Endodermal cell (in vitro differentiated cells): ENCODE measurements around the gene WDR90. TPM values are rescaled to one million over a fixed set of nuclear protein-coding genes. Genes with fewer than 3 reads are reported as not detected.

Experiments
- DNase-seq: peaks from one replicate; pipeline ENCODE4 v3.0.0-alpha.2; 2017
- H3K27ac ChIP-seq: 2 replicates; pipeline ENCODE4 v1.5.1; 2013; ENCODE audit warnings: mild to moderate bottlenecking, low read depth, low read length, moderate library complexity
- H3K27me3 ChIP-seq: 2 replicates; pipeline ENCODE4 v1.6.1; 2013; ENCODE audit warnings: mild to moderate bottlenecking, low read length, moderate library complexity; ENCODE audit not compliant: insufficient read depth, control insufficient read depth, poor library complexity, severe bottlenecking
- H3K36me3 ChIP-seq: 2 replicates; pipeline ENCODE4 v1.7.0; 2013; ENCODE audit warnings: mild to moderate bottlenecking, low read length, moderate library complexity; ENCODE audit not compliant: control insufficient read depth, insufficient read depth
- H3K4me1 ChIP-seq: one replicate; pipeline ENCODE4 v1.7.0; 2013; ENCODE audit warnings: low read length; ENCODE audit not compliant: control insufficient read depth, insufficient read depth
- H3K4me3 ChIP-seq: 2 replicates; pipeline ENCODE4 v1.5.1; 2013; ENCODE audit warnings: mild to moderate bottlenecking, low read length, moderate library complexity
- H3K9ac ChIP-seq: 2 replicates; pipeline ENCODE4 v1.6.1; 2013; ENCODE audit warnings: mild to moderate bottlenecking, low read length, moderate library complexity; ENCODE audit not compliant: poor library complexity, severe bottlenecking; ENCODE audit errors: extremely low read depth
- H3K9me3 ChIP-seq: 2 replicates; pipeline ENCODE4 v1.6.1; 2013; ENCODE audit warnings: mild to moderate bottlenecking, low read length, moderate library complexity; ENCODE audit not compliant: control insufficient read depth
- H3K27ac Mint-ChIP-seq: 2 replicates; pipeline ENCODE4 v1.8.0; 2020; ENCODE audit warnings: mixed read lengths
- H3K27me3 Mint-ChIP-seq: 2 replicates; pipeline ENCODE4 v1.8.0; 2021; ENCODE audit warnings: mild to moderate bottlenecking, mixed read lengths; ENCODE audit not compliant: insufficient read depth
- H3K36me3 Mint-ChIP-seq: 2 replicates; pipeline ENCODE4 v1.8.0; 2020; ENCODE audit warnings: low read depth, mixed read lengths
- H3K4me1 Mint-ChIP-seq: 2 replicates; pipeline ENCODE4 v1.8.0; 2020; ENCODE audit warnings: mixed read lengths
- H3K4me3 Mint-ChIP-seq: 2 replicates; pipeline ENCODE4 v1.8.0; 2020; ENCODE audit warnings: mild to moderate bottlenecking, moderate library complexity, mixed read lengths
- H3K9me3 Mint-ChIP-seq: 2 replicates; pipeline ENCODE4 v1.8.0; 2020; ENCODE audit warnings: mild to moderate bottlenecking, mixed read lengths
- WGBS, 2 experiments: methylation state at CpG; one replicate each; pipeline versions ENCODE4 v1.1.5 to v1.1.7; 2013; ENCODE audit warnings: missing lambda C conversion rate in 2 of 2, mixed read lengths in 1 of 2; ENCODE audit not compliant: insufficient coverage in 1 of 2, insufficient read length in 1 of 2; 5-methylcytosine and 5-hydroxymethylcytosine counted together
- total RNA-seq, 2 donors: library from RNA; stranded (reverse); fragmentation: NEBNext Ultra II Directional in 1 of 2; extraction: Animal tissue kit (Norgen Biotek cat#: 25700) in 1 of 2; gene quantifications; 2 replicates in 1 of 2; 3 replicates in 1 of 2; pipeline ENCODE4 v1.2.1, GENCODE V29; 2021
- TF ChIP-seq, protein P1 (sequence below): fragments of 200-600 bp; sonication (generic); conservative IDR thresholded peaks from 2 replicates; pipeline ENCODE4 v1.5.0; 2021; ENCODE audit warnings: antibody characterized with exemption, mild to moderate bottlenecking

WDR90 gene
- total RNA-seq, 2 donors from 2014 or later, result 112 to 120 TPM

DNA sequence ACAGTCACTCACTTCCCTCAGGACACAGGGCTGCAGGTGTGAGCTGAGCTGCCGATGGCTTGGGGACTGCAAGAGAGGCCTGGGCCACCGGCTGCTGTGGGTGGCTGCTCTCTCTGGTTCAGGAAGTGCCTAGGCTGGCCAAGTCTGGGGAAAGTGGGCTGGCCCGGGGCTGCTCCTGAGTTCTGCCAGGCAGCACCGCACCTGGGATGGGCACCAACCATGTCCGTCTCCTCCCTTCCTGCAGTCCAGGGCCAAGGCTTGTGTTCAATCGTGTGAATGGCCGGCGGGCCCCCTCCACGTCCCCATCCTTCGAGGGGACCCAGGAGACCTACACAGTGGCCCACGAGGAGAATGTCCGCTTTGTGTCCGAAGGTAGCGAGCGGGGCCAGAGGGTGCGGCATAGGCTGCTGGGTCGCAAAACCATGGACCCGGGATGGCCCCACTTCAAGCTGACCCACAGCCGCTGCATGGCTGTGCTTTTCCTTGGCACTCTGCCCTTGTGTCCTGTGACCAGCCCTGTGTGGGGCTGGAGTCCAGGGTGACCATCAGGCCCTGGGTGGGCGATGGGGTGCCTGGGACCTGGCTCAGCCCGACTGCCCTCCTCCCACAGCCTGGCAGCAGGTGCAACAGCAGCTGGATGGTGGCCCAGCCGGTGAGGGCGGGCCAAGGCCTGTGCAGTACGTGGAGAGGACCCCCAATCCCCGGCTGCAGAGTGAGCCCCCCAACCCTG, 1.8 kb upstream of the WDR90 start:
- WGBS, 2 experiments, result 93 to 99% methylated on average over 19 to 24 of the region's 25 CpGs
- no peaks in the 10 kb centered on the region for H3K36me3 Mint-ChIP-seq
- no peak overlapping the region for H3K4me3 Mint-ChIP-seq
- Histone ChIP-seq H3K27me3 (no peaks in the 10 kb centered on the region), H3K36me3 (no peaks in the 10 kb centered on the region), H3K9ac (no peak overlapping the region), H3K9me3 (no peaks in the 10 kb centered on the region), H3K27ac (no peak overlapping the region), H3K4me1 (no peaks in the 10 kb centered on the region), H3K4me3 (no peak overlapping the region)
- DNase-seq, result no peak
- TF ChIP-seq, protein P1, sequence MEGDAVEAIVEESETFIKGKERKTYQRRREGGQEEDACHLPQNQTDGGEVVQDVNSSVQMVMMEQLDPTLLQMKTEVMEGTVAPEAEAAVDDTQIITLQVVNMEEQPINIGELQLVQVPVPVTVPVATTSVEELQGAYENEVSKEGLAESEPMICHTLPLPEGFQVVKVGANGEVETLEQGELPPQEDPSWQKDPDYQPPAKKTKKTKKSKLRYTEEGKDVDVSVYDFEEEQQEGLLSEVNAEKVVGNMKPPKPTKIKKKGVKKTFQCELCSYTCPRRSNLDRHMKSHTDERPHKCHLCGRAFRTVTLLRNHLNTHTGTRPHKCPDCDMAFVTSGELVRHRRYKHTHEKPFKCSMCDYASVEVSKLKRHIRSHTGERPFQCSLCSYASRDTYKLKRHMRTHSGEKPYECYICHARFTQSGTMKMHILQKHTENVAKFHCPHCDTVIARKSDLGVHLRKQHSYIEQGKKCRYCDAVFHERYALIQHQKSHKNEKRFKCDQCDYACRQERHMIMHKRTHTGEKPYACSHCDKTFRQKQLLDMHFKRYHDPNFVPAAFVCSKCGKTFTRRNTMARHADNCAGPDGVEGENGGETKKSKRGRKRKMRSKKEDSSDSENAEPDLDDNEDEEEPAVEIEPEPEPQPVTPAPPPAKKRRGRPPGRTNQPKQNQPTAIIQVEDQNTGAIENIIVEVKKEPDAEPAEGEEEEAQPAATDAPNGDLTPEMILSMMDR, result no peak
- no peak overlapping the region for H3K27ac Mint-ChIP-seq
- no peaks in the 10 kb centered on the region for H3K27me3 Mint-ChIP-seq
- H3K9me3 Mint-ChIP-seq, result no peaks in the 10 kb centered on the region
- no peaks in the 10 kb centered on the region for H3K4me1 Mint-ChIP-seq

GRCh38 chr16:648071-648780, 939 bp upstream of the WDR90 start:
- peak; percentile 83 for DNase-seq
- WGBS, 2 experiments, result 60 to 66% methylated on average over 18 to 24 of the region's 24 CpGs
- no peaks in the 10 kb centered on the region for H3K9me3 Mint-ChIP-seq
- H3K27ac Mint-ChIP-seq, result peak overlapping the region; percentile 85
- no peaks in the 10 kb centered on the region for H3K4me1 Mint-ChIP-seq
- Histone ChIP-seq H3K4me3 (peak overlapping the region; percentile 87), H3K36me3 (no peaks in the 10 kb centered on the region), H3K9ac (peak overlapping the region; percentile 74), H3K9me3 (no peaks in the 10 kb centered on the region), H3K4me1 (no peaks in the 10 kb centered on the region), H3K27ac (peak overlapping the region; percentile 66), H3K27me3 (no peaks in the 10 kb centered on the region)
- H3K4me3 Mint-ChIP-seq, result peak overlapping the region; percentile 68
- no peaks in the 10 kb centered on the region for H3K27me3 Mint-ChIP-seq
- H3K36me3 Mint-ChIP-seq, result no peaks in the 10 kb centered on the region
- TF ChIP-seq, protein P1, result peak; percentile 79

GRCh38 chr16:649631-650030, 466 bp downstream of the WDR90 start:
- H3K36me3 Mint-ChIP-seq, result no peaks in the 10 kb centered on the region
- no peaks in the 10 kb centered on the region for H3K4me1 ChIP-seq
- H3K27me3 ChIP-seq, result no peaks in the 10 kb centered on the region
- H3K9ac ChIP-seq, result peak overlapping the region; percentile 74
- no peak for DNase-seq
- peak overlapping the region; percentile 68 for H3K4me3 Mint-ChIP-seq
- 12 to 29% methylated on average over 17 to 44 of the region's 44 CpGs for WGBS, 2 experiments
- H3K27ac ChIP-seq, result no peak overlapping the region
- H3K4me1 Mint-ChIP-seq, result no peaks in the 10 kb centered on the region
- no peaks in the 10 kb centered on the region for H3K36me3 ChIP-seq
- peak overlapping the region; percentile 87 for H3K4me3 ChIP-seq
- H3K27ac Mint-ChIP-seq, result no peak overlapping the region
- H3K9me3 Mint-ChIP-seq, result no peaks in the 10 kb centered on the region
- TF ChIP-seq, protein P1, result no peak
- no peaks in the 10 kb centered on the region for H3K27me3 Mint-ChIP-seq
- no peaks in the 10 kb centered on the region for H3K9me3 ChIP-seq
